Brain microvascular endothelial cell (primary cell): ENCODE data around the gene TMEM178B.

Experiments used
- DNase-seq: peaks from one replicate; pipeline ENCODE4 v3.0.0-alpha.2; 2020
- H3K27ac ChIP-seq: fragments of 250-450 bp; sonication (Bioruptor Pico); 2 replicates; pipeline ENCODE4 v1.5.1; 2020; ENCODE audit warnings: mild to moderate bottlenecking, moderate library complexity
- H3K27me3 ChIP-seq: fragments of 250-450 bp; sonication (Bioruptor Pico); replicated peaks from 2 replicates; pipeline ENCODE4 v1.5.1; 2020; ENCODE audit warnings: mild to moderate bottlenecking
- H3K36me3 ChIP-seq: fragments of 250-450 bp; sonication (Bioruptor Pico); replicated peaks from 2 replicates; pipeline ENCODE4 v1.5.1; 2020; ENCODE audit warnings: mild to moderate bottlenecking
- H3K4me3 ChIP-seq: 2 replicates; pipeline ENCODE4 v1.5.1; 2011; ENCODE audit warnings: low read depth, mild to moderate bottlenecking, control low read depth, low read length, moderate library complexity
- in situ Hi-C: cut with HindIII; loops from 2 replicates; pipeline ENCODE4 v1.10.0; 2017; ENCODE audit warnings: low sequenced_read_pairs, low pct_ligation_motif_present
- TF ChIP-seq, protein P1 (sequence below): IDR thresholded peaks from 2 replicates; pipeline ENCODE4 v1.5.1; 2011; ENCODE audit warnings: low read depth, mild to moderate bottlenecking, moderate library complexity, low read length, control low read depth, inconsistent platforms; ENCODE audit errors: missing control alignments

Gene TMEM178B

DNA sequence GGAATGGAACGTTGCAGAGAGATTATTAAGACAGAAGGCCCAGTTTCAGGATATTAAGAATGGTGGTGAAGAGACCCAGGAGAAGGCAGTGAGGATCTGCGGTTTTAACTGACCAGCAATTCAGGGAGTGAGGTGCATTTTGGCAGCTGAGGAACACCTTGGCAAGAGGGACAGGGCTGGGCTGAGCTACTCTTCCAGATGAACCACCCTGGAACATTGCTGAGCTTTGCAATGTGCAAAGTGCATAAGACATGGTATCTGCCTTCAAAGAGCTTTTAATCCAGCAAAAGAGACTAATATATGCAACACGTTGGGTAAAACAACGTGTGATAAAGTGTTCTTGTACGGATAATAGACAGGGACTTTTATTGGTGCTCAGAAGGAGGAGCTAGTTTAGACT is 296.3 kb downstream of the TMEM178B start:
- H3K4me3 ChIP-seq: no peak overlapping the region
- DNase-seq: no peak
- no peaks in the 10 kb centered on the region for H3K27me3 ChIP-seq
- TF ChIP-seq, protein P1, sequence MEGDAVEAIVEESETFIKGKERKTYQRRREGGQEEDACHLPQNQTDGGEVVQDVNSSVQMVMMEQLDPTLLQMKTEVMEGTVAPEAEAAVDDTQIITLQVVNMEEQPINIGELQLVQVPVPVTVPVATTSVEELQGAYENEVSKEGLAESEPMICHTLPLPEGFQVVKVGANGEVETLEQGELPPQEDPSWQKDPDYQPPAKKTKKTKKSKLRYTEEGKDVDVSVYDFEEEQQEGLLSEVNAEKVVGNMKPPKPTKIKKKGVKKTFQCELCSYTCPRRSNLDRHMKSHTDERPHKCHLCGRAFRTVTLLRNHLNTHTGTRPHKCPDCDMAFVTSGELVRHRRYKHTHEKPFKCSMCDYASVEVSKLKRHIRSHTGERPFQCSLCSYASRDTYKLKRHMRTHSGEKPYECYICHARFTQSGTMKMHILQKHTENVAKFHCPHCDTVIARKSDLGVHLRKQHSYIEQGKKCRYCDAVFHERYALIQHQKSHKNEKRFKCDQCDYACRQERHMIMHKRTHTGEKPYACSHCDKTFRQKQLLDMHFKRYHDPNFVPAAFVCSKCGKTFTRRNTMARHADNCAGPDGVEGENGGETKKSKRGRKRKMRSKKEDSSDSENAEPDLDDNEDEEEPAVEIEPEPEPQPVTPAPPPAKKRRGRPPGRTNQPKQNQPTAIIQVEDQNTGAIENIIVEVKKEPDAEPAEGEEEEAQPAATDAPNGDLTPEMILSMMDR: no peak
- H3K36me3 ChIP-seq: no peaks in the 10 kb centered on the region
- H3K27ac ChIP-seq: no peak overlapping the region
- in situ Hi-C loops: no loop called here

GRCh38 chr7:141370650-141371049 is 296.8 kb downstream of the TMEM178B start:
- Histone ChIP-seq H3K36me3 (no peaks in the 10 kb centered on the region), H3K27ac (no peak overlapping the region), H3K4me3 (no peak overlapping the region), H3K27me3 (no peaks in the 10 kb centered on the region)
- in situ Hi-C loops: no loop called here
- TF ChIP-seq, protein P1: no peak
- DNase-seq: no peak

DNA sequence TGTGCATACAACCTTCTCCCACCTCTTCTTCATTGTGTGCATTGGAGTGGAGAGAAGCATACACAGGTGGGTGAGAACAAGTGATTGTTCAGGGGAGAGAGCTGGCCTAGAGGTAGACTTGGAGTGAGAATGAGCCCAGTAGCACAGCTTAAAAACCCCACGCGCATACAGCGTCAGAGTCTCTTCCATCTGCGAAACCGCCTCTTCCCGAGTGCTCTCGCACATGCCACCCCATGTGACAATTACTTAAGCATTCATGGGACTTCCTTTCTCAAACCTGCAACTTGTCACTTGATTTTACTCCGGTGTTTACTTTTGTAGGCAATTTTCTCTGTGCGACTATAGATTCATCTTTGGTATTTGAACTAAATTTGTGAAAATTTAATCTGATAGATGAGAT is 300.6 kb downstream of the TMEM178B start:
- no peaks in the 10 kb centered on the region for H3K27me3 ChIP-seq
- H3K36me3 ChIP-seq: no peaks in the 10 kb centered on the region
- H3K4me3 ChIP-seq: no peak overlapping the region
- TF ChIP-seq, protein P1: no peak
- DNase-seq: no peak
- in situ Hi-C loops: no loop called here
- no peak overlapping the region for H3K27ac ChIP-seq

- in situ Hi-C loops: no loop called here
- no peaks in the 10 kb centered on the region for H3K36me3 ChIP-seq
- no peaks in the 10 kb centered on the region for H3K27me3 ChIP-seq
- no peak overlapping the region for H3K4me3 ChIP-seq
- no peak overlapping the region for H3K27ac ChIP-seq
- DNase-seq: no peak
- TF ChIP-seq, protein P1: no peak
Measured at GRCh38 chr7:141375442-141375841, 301.6 kb downstream of the TMEM178B start.

DNA sequence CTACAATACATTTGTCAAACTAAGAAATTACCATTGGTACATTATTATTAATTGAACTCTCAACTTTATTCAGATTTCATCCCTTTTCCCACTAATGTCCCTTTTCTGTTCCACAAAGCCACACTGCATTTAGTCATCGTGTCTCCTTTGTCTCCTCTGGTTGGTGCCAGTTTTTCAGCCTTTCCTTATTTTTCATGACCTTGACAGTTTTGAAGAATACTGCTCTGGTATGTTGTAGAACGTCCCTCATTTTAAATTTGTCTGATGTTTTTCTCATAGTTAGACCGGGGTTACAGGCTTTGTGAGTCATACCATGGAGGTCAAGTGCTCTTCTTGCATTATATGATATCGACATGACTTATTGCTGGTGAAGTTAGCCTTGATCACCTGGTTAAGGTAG is 304.0 kb downstream of the TMEM178B start:
- Histone ChIP-seq H3K27me3 (no peaks in the 10 kb centered on the region), H3K36me3 (no peaks in the 10 kb centered on the region), H3K27ac (no peak overlapping the region), H3K4me3 (no peak overlapping the region)
- TF ChIP-seq, protein P1: no peak
- DNase-seq: no peak
- in situ Hi-C loops: no loop called here

DNA sequence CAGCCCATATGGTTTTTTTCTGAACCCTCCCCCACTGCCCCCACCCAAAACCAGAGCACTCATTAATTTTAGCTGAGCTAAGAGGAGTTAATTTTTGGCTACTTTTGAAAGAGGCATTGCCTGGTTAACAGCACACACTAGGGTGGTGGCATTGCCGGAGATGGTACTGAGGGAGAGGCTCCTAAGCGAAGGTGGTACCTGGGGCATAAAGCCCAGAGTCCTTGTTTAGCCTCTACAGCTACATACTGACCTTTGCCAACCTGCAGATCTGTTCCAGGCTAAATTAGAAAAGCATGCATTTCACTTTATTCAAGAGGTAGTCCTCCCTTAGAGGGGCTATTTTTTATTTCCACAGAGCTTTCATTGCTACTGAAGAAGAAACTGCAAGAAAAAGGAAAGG is 304.5 kb downstream of the TMEM178B start:
- in situ Hi-C loops: no loop called here
- no peak for DNase-seq

More for the DNA sequence above, 304.5 kb downstream of the TMEM178B start:
- TF ChIP-seq, protein P1: no peak
- Histone ChIP-seq H3K27me3 (no peaks in the 10 kb centered on the region), H3K4me3 (no peak overlapping the region), H3K36me3 (no peaks in the 10 kb centered on the region), H3K27ac (no peak overlapping the region)
